Upper lobe of right lung (tissue), 1 donor: ENCODE measurements around the gene STAB2. TPM values are rescaled to one million over a fixed set of nuclear protein-coding genes. Genes with fewer than 3 reads are reported as not detected.

Experiments
- ATAC-seq: fragments of 200-7000 bp; cut with Tn5 transposase; one replicate; pipeline ENCODE4 v1.9.1; 2020; ENCODE audit warnings: mild to moderate bottlenecking, moderate library complexity
- DNase-seq: peaks from one replicate; pipeline ENCODE4 v3.0.0-alpha.2; 2020
- H3K27ac ChIP-seq: fragments of 200-600 bp; one replicate; pipeline ENCODE4 v1.8.0; 2022
- H3K27me3 ChIP-seq: fragments of 200-600 bp; one replicate; pipeline ENCODE4 v1.8.0; 2022; ENCODE audit warnings: mild to moderate bottlenecking
- H3K36me3 ChIP-seq: fragments of 200-600 bp; one replicate; pipeline ENCODE4 v1.8.0; 2022
- H3K4me1 ChIP-seq: fragments of 200-600 bp; one replicate; pipeline ENCODE4 v1.8.0; 2022
- H3K4me3 ChIP-seq: fragments of 200-600 bp; one replicate; pipeline ENCODE4 v1.8.0; 2022; ENCODE audit warnings: mild to moderate bottlenecking
- H3K9me3 ChIP-seq: fragments of 200-600 bp; one replicate; pipeline ENCODE4 v1.8.0; 2022
- intact Hi-C: fragments of 100-400 bp; cut with DNase I; formaldehyde crosslinking; loops from one replicate; pipeline ENCODE4 v1.11.0; 2022
- total RNA-seq: library from RNA; stranded (reverse); fragmentation: NEBNext Ultra II Directional; extraction: Animal tissue kit (Norgen Biotek cat#: 25700); gene quantifications from one replicate; pipeline ENCODE4 v1.2.1, GENCODE V29; 2021
- TF ChIP-seq, protein P1 (sequence below): fragments of 200-600 bp; IDR thresholded peaks from one replicate; pipeline ENCODE4 v1.8.0; 2022; ENCODE audit warnings: antibody characterized with exemption
- donor health status: DM: no; HTN: yes; CAD: no; lungs with severe emphysema.

STAB2 gene
- total RNA-seq, 1 donor from 2014 or later: 2.6 TPM

- Histone ChIP-seq H3K9me3 (no peaks in the 10 kb centered on the region), H3K4me3 (no peak overlapping the region), H3K27me3 (no peaks in the 10 kb centered on the region), H3K4me1 (no peaks in the 10 kb centered on the region), H3K36me3 (no peaks in the 10 kb centered on the region), H3K27ac (no peak overlapping the region)
- TF ChIP-seq, protein P1, sequence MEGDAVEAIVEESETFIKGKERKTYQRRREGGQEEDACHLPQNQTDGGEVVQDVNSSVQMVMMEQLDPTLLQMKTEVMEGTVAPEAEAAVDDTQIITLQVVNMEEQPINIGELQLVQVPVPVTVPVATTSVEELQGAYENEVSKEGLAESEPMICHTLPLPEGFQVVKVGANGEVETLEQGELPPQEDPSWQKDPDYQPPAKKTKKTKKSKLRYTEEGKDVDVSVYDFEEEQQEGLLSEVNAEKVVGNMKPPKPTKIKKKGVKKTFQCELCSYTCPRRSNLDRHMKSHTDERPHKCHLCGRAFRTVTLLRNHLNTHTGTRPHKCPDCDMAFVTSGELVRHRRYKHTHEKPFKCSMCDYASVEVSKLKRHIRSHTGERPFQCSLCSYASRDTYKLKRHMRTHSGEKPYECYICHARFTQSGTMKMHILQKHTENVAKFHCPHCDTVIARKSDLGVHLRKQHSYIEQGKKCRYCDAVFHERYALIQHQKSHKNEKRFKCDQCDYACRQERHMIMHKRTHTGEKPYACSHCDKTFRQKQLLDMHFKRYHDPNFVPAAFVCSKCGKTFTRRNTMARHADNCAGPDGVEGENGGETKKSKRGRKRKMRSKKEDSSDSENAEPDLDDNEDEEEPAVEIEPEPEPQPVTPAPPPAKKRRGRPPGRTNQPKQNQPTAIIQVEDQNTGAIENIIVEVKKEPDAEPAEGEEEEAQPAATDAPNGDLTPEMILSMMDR: no peak
- DNase-seq (no peak), ATAC-seq (no peak)
- intact Hi-C loops: no loop called here
Measured at GRCh38 chr12:103758310-103759089, 171.4 kb downstream of the STAB2 start.

- ATAC-seq: no peak
- Histone ChIP-seq H3K36me3 (no peaks in the 10 kb centered on the region), H3K4me1 (no peaks in the 10 kb centered on the region), H3K4me3 (no peak overlapping the region), H3K9me3 (no peaks in the 10 kb centered on the region), H3K27me3 (no peaks in the 10 kb centered on the region), H3K27ac (no peak overlapping the region)
- TF ChIP-seq, protein P1: no peak
- DNase-seq: no peak
- intact Hi-C loops: no loop called here
Measured at GRCh38 chr12:103762473-103762872, 175.4 kb downstream of the STAB2 start.

GRCh38 chr12:103765322-103765721 lies 178.2 kb downstream of the STAB2 start:
- Histone ChIP-seq H3K36me3 (no peaks in the 10 kb centered on the region), H3K27ac (no peak overlapping the region), H3K4me3 (no peak overlapping the region), H3K27me3 (no peaks in the 10 kb centered on the region), H3K9me3 (no peaks in the 10 kb centered on the region), H3K4me1 (no peaks in the 10 kb centered on the region)
- TF ChIP-seq, protein P1: no peak
- intact Hi-C loops: no loop called here
- DNase-seq (no peak), ATAC-seq (no peak)

DNA sequence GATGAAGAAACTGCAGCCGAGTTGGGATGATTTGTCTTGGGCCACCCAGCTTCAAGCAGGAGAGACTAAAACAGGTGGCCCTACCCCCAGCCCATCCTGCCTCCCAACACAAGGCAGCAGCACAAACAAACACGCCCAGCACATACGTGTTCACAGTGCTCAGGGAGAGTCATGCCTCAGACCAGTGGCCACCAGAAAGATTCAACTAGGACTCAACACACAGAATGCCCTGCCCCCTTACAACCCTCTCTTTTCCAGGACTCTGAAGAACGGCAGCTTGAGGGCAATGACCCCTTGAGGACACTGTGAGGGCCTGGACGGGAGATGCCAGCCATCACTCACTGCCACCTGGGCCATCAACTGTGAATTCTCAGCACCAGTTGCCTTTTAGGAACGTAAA lies 179.0 kb downstream of the STAB2 start:
- H3K36me3 ChIP-seq: no peaks in the 10 kb centered on the region
- no peaks in the 10 kb centered on the region for H3K4me1 ChIP-seq
- ATAC-seq (no peak), DNase-seq (no peak)
- no peaks in the 10 kb centered on the region for H3K27me3 ChIP-seq
- H3K27ac ChIP-seq: no peak overlapping the region
- no peaks in the 10 kb centered on the region for H3K9me3 ChIP-seq
- intact Hi-C loops: no loop called here
- TF ChIP-seq, protein P1: no peak
- no peak overlapping the region for H3K4me3 ChIP-seq

- Histone ChIP-seq H3K9me3 (no peaks in the 10 kb centered on the region), H3K4me1 (no peaks in the 10 kb centered on the region), H3K27ac (no peak overlapping the region), H3K27me3 (no peaks in the 10 kb centered on the region), H3K36me3 (no peaks in the 10 kb centered on the region), H3K4me3 (no peak overlapping the region)
- TF ChIP-seq, protein P1: no peak
- no peak for ATAC-seq
- intact Hi-C loops: no loop called here
- no peak for DNase-seq
Measured at GRCh38 chr12:103768467-103769123, 181.5 kb downstream of the STAB2 start.
